Measurements from ENCODE around the gene ZNF396.

ZNF396 gene

GRCh38 chr18:35379421-35379820 is 2.3 kb upstream of the ZNF396 start:
- no peak for DNase-seq

- DNase-seq = no peak
These were observed 1.4 kb upstream of the ZNF396 start for GRCh38 chr18:35378574-35378896.

- no peak for DNase-seq
These were observed 887 bp upstream of the ZNF396 start for GRCh38 chr18:35377875-35378573.

GRCh38 chr18:35376393-35376741 is 770 bp downstream of the ZNF396 start:
- peak; percentile 6 for DNase-seq

GRCh38 chr18:35374708-35375107 is 2.4 kb downstream of the ZNF396 start:
- no peak for DNase-seq

GRCh38 chr18:35371412-35372195 is 5.5 kb downstream of the ZNF396 start:
- DNase-seq = no peak

- DNase-seq = no peak
These were observed 8.0 kb downstream of the ZNF396 start for GRCh38 chr18:35369126-35369525.

GRCh38 chr18:35368595-35368994 is 8.5 kb downstream of the ZNF396 start:
- no peak for DNase-seq

GRCh38 chr18:35362531-35362930 is 14.6 kb downstream of the ZNF396 start:
- DNase-seq = no peak

- DNase-seq = no peak
These were observed 15.4 kb downstream of the ZNF396 start for GRCh38 chr18:35361570-35362321.

- DNase-seq = peak; percentile 54
These were observed 22.0 kb downstream of the ZNF396 start for GRCh38 chr18:35355140-35355618.

GRCh38 chr18:35352778-35353177 is 24.4 kb downstream of the ZNF396 start:
- DNase-seq = no peak

- no peak for DNase-seq
These were observed 24.9 kb downstream of the ZNF396 start for GRCh38 chr18:35352283-35352682.

- DNase-seq = no peak
These were observed 29.1 kb downstream of the ZNF396 start for GRCh38 chr18:35348001-35348400.

- DNase-seq = no peak
These were observed 31.2 kb downstream of the ZNF396 start for GRCh38 chr18:35345950-35346349.

GRCh38 chr18:35345460-35345921 is 31.6 kb downstream of the ZNF396 start:
- no peak for DNase-seq

GRCh38 chr18:35344736-35345459 is 32.2 kb downstream of the ZNF396 start:
- DNase-seq = no peak

- DNase-seq = peak; percentile 88
These were observed 33.0 kb downstream of the ZNF396 start, which contains the start of gene ZNF24 for GRCh38 chr18:35343936-35344735. TSS of gene ZNF24 (minus strand) at chr18:35344420. CDS start at chr18:35340650, 3,770 bp downstream.

GRCh38 chr18:35343488-35343935 is 33.6 kb downstream of the ZNF396 start:
- DNase-seq = no peak

- no peak for DNase-seq
These were observed 39.9 kb downstream of the ZNF396 start for GRCh38 chr18:35337286-35337685.

- DNase-seq = no peak
These were observed 41.3 kb downstream of the ZNF396 start for GRCh38 chr18:35335866-35336265.

- no peak for DNase-seq
These were observed 42.3 kb downstream of the ZNF396 start for GRCh38 chr18:35334821-35335220.

All from activated CD4-positive, alpha-beta T cell treated with anti-CD3 and anti-CD28 coated beads, Interleukin-2, amount 50 U/mL, for 1 hour (primary cell).